GM19351 (cell line): ENCODE data around the gene RAB44.
"Not testable (repeated sequence)": the region's sequence is repeated elsewhere in the genome, so short reads cannot be mapped to it uniquely, and the experiment has no call there.

Source experiments
- ATAC-seq: cut with Tn5 transposase; IDR thresholded peaks from one replicate; pipeline ENCODE4 v1.9.1; 2021; ENCODE audit warnings: mild to moderate bottlenecking, moderate library complexity; ENCODE audit not compliant: unreplicated experiment

The RAB44 gene

DNA sequence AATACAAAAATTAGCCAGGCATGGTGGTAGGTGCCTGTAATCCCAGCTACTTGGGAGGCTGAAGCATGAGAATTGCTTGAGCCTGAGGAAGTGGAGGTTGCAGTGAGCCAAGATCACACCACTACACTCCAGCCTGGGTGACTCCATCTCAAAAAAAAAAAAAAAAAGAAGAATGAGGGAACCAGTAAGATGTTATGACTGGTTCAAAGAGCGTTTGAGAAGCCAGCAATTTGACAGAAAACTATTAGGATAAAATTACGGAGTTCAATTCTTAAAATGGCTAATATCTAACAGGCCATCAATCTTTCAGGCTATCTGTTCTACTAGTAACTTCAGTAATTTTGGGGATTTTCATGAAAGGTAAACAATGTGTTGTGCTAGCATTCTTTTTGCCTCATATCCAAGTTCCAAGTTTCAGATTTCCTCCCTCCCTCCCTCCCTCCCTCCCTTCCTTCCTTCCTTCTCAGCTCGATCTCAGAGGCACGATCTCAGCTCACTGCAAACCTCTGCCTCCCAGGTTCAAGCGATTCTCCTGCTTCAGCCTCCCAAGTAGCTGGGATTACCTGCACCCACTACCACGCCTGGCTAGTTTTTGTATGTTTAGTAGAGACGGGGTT is 7.4 kb downstream of the RAB44 start:
- not testable (repeated sequence) for ATAC-seq

DNA sequence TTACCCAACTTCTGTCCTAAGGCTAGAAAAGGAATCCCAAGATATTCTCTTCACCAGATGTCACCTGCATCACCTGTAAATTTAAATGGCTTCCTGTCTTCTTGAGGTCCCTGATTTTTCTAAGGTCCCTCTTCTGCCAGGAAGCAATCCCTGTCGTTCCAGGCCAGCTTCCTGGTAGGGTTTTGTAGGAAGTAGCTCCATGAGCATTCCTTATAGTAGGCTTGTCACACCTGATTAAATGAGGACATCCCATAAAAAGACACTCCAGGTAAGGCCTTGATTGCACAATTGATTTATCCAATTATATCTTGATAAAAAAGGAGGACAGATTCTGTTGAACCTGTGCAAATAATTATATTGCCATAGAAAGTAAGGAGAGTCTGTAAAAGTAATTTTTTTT is 8.7 kb downstream of the RAB44 start:
- no peak for ATAC-seq

DNA sequence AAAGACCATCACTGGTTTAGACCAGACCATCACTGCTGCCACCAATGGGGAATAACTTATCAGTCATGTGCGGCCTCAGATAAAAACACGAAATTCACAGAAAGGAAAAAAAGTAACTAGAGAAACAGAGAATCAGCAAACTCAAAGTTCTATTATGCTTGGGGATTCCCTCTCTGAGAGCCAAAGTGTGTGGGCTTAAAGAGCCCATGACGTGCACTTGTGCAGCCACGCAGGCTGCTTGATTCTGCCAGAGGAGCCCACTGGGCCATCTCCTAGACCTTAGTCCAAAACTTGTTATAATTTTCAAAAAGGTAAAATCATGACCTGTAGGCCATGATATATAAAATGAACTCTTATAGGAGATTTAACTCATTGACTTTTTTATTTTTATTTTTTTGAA is 15.2 kb downstream of the RAB44 start:
- ATAC-seq = no peak

DNA sequence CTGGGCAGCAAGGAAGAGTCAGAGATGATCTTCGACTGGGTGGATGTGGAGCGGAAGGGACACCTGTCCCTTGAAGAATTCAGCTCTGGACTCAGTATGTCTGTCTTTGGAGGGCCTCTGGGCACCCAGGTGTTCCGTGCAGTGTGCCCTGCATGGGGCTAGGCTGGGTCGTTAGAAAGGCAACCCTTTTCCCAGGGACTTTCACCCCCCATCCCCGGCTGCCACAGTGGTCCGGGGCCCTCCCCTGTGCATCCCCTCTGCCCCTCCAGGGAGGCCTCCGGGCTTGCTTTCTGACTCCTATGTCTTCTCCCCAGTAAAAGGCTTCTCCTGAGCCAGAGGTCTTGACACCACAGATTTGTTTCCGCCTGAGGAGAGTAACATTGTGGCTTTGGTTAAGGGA is 16.2 kb downstream of the RAB44 start:
- no peak for ATAC-seq

DNA sequence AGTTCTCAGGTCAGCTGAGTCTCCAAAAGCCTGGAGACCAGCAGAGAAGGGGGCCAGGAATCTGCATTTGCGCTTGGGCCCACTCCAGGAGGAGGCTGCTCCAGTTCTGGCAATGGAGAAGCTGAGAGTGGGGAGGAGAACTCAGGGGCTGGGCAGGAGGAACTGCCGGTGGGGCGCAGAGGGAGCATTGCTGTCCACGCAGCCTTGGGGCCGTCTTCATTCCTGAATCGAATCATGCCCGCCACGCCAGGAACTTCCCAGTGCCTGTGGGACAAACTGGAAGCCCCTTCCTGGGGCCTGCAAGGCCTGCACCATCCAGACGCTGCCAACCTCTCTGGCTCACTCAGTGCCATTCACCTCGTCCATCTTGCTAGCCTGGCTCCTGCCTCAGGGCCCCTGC is 16.9 kb downstream of the RAB44 start:
- ATAC-seq = no peak

DNA sequence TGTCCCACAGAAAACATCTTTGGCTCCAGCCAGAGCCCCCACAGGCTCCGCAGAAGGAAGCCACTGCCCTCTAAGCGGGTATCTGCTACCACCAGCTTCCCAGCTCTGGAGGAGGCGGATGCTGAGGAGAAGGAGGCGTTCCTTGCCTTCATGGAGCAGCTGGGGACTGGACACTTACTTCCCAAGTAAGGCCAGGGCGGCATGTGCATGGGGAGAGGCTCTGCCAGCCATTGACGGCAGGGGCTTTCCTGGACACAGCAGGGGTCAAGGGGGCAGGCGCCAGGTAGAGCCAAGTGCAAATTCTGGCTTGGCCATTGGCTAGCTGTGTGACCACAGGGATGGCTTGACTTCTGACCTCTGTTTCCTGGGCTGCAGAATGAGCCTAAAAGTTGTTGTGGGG is 17.8 kb downstream of the RAB44 start:
- no peak for ATAC-seq

DNA sequence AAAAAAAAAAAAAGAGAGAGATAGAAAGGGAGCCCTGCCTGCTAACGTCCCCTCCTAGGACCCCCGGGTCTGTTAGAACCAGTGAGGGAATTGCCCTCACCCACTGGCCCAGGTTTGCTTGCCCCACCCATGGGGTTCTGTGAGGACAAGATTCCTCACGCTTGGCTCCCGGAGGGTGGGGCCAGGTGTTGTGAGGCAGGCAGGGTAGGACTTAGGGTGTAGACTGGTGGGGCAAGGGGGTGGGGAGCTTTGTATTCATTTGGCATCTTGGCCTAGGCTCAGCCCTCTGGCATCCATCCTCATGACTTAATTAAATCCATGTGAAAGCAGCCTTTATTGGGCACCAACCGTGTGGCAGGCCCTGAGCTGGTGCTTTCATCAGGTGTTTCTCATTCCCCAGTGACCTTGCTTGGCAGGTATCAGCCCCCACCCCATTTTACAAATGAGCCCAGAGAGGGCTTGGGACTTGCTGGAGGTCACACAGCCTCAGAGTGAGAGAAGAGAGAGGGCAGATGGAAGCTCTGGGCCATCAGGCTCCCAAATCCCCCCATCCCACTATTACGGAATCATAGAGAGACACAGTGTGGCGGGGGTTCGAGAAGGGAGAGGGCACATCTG is 19.0 kb downstream of the RAB44 start:
- no peak for ATAC-seq

DNA sequence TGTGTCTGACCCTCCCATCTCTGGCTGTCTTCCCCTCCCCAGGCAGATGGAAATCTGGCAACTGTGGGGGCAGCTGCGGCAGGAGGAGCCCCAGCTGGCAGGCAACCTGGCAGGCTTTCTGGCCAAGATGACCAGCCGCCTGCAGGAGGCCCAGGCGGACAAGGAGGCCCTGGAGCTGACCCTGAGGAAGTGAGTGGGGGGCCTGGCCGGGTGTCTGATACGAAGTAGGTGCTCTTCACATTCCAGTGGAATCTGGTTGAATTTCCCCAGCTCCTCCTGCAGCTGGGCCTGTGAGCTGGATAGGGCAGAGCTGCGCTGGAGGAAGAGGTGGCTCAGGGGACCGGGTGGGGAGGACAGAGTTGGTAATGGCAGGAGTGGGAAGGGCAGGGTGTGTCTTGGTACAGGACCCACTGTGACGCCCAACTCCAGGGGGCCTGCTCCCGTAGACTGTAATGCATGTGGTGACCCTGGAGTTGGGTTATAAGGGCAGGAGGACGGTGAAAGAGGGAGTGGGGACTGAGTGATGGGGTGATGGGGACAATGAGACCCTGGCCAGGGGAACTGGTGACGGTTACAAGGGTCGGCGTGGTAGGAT is 19.7 kb downstream of the RAB44 start:
- no peak for ATAC-seq

DNA sequence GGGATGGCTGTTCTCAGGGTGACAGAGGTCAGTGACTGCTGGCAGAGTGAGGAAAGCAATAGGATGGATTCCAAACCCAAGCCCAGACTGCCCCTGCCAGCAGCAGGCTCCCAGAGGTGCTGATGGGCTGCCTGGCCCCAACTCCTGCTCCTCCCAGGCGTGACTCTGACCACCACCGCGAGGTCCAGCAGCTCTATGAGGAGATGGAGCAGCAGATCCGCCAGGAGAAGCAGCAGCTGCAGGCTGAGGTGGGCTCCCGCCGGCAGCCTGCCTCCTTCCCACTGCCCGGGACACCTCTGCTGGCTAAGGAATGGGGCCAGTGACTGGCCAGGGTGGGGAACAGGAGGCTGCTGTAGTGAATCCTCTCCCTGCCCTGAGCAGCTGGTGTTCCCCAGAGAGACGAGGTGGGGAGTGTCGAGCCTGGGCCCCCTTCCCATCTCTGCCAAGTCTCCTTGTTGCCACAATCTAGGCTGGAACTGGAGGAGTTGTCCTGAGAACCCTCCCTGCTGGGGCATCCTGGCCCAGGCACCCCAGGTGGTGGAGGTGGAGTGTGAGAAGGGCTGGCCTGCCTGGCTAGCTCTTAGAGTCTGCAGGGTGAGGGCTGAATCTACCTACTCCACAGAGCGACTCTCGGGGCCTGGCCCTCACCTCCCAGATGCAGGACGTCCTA is 20.4 kb downstream of the RAB44 start:
- ATAC-seq = no peak

DNA sequence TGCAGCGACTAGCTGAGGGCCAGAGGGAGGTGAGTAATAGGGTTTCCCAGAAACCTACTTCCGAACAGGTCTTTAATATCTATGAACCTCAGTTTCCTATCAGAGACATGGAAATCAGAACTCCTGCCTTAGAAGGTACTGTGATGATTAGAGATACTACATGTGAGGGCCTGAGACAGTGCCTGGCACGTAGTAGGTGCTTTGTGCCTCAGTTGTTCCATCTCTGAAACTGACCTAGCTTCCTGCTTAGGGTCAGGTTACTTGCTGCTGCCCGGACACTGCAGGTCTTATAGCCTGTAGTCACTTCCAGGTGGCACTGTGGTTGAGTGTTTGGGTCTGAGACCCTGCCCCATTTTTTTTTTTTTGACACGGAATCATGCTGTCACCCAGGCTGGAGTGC is 20.9 kb downstream of the RAB44 start:
- no peak for ATAC-seq

DNA sequence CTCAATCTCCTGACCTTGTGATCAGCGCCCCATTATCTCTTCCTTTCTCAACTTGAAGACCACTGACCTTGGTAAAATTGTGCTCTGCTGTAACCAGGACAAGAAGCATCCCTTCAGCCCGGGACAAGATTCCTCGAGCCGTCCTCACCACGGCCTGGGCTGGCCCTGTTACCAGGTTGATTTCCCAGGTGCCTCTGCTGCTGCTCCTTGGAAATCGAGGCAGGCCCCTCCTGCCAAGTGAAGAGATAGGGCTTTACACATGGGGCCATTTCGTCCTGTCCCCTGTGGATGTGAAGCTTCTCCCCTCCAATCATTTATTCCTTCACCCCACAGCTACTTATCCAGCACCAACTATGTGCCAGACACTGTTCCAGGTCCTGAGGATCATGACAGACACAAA is 21.5 kb downstream of the RAB44 start:
- no peak for ATAC-seq

DNA sequence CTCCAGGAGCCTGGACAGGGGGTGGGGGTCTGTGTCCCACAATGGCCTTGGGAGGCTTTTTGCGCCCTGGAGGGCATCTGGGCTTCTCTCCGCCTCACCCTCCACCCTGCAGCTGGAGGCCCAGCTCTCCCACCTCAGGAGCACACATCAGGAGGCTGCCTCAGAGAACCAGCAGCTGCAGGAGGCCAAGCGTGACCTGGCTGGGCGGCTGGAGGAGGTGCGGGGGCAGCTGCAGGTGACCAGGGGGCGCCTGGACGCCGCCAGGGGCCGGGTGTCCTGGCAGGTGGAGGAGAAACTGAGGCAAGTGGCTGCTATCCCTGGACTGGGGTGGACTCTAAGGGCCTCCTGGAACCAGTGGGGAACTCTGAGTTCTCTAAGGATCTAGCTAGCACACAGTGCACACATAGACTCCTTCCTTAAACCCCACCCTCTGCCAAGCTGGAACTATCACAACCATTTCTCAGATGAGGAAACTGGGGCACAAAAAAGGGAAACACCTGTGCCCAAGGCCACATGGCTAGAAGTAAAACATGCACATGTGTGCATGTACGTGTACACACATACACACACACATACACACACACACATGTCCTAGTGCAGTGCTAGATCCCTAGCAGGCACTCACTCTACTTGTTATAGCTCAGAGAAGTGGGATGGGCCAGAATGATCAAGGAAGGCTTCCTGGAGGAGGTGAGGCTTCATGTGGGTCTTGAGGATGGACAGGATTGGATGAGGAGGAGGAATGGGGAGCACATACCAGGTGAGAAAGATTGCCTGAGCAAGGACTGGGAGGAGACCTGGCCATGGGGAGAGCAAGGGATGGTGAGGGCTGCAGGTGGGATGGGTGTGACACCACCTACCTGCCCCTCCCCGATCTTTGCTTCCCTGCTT is 22.9 kb downstream of the RAB44 start:
- ATAC-seq = no peak

DNA sequence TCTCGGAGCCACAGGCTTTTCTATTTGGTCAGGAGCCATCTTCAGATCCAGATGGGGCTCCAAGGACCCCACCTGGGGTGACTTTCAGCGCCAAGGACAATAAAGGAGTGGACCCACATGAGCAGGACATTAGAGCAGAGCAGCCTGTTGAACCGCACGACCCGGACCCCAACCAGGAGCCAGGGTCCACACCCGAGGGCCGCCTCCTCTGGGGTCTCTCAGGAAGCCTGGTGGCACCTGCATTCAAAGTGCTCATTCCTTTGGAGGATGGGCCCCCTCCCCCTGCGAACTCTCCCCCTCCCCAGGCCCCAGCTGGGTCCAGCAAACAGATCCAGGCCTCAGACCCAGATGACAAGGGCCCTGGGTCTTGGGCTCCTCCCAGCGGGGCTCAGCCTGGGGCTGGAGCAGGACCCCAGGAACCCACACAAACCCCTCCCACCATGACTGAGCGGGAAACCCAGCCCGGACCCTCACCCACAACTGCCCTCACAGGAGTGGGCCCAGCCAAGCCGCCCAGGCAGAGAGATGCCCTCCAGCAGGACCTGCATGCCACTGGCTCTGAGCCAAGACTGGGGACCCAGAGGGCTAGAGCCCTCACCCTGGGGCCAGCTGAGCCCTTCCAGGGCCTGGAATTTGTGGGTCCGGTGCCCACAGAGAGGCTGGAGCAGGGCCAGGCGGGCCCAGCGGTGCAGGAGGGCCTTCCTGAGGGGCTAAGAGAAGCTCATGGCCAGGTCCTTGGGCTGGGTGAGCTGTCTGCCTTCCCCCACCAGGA is 23.9 kb downstream of the RAB44 start:
- no peak for ATAC-seq

DNA sequence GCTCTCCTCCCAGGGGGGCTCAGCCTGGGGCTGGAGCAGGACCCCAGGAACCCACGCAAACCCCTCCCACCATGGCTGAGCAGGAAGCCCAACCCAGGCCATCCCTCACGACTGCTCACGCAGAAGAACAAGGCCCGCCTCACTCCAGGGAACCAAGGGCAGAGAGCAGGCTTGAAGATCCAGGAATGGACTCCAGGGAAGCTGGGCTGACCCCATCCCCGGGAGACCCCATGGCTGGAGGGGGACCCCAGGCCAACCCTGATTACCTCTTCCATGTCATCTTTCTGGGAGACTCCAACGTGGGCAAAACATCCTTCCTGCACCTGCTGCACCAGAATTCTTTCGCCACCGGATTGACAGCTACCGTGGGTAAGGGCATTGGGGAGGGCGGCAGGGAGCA is 24.7 kb downstream of the RAB44 start:
- ATAC-seq = no peak

DNA sequence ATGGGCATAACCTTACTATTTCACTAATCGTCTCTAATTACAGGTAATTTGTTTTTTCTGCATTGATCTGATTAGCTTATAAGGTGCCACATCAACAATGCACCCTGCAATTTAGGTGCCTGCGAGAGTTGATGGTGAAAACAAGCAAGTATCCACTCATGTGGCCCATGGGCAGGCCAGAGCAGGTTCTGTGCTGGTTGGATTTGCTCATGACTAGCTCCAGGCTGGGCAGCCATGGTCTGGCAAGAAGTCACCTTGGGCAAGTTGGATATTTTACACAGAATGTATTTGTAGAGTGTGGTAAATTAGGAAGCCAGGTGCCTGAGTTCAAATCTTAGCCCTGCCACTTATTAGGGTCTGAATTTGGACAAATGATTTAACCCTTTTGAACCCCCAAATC is 25.3 kb downstream of the RAB44 start:
- no peak for ATAC-seq

DNA sequence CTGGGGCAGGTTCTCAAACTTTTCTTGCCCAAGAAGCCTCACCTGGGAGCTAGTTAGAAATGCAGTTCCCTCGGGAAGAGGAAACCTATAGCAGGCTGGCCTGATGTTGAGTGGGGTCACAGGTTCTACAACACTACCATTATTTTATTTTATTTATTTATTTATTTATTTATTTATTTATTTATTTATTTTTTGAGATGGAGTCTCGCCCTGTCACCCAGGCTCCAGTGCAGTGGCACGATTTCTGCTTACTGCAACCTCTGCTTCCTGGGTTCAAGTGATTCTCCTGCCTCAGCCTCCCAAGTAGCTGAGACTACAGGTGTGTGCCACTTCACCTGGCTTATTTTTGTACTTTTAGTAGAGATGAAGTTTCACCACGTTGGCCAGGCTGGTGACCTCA is 26.4 kb downstream of the RAB44 start:
- not testable (repeated sequence) for ATAC-seq

DNA sequence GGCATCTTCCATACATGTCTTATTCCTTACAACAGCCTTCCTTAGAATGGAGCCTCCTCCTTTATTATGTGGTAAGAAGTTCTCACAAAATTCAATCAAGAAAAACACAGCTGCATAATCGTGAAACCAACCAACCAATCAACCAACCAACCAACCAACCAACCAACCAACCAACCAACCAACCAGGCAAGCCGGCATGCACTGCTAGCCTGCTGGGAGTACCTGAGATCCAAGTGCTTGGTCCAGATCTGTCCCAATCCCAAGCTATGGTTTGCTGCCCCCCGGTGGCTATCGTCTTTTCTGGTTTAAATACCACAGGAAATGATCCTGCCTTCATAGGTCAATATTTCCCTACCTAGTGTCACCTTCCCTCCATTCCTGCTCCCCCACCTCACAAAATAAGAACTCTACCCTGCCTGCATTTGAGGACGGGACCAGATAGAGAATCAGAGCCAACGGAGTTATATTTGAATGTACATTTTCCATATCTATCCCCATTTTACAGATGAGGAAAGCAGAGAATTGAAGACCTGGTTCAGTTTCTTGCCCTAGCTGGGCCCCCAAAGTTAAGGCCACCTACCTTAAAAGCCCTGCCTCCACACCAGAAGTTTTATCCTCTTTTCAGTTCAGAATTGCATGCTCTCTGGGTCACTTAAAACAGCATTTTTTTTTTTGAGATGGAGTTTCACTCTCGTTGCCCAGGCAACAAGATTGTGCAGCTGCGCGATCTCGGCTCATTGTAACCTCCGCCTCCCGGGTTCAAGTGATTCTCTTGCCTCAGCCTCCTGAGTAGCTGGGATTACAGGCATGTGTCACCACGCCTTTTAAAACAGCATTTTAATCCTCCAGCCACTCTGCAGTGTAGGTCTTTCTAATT is 27.1 kb downstream of the RAB44 start:
- no peak for ATAC-seq

DNA sequence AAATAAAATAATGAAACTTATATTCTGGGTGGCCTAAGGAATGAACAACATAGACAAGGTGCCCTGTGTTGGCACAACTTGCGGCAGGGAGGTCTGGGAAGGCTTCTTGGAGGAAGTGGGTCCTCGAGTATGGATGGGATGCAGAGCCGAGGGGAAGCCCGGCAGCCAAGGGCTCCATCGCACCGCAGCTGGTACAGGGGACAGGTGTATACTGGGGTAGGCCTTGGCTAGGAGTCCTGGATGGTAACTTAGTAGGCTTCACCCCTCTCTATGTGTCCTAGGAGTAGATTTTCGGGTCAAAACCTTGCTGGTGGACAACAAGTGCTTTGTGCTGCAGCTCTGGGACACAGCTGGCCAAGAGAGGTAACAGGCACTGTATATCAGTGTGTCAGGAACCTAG is 28.0 kb downstream of the RAB44 start:
- no peak for ATAC-seq

DNA sequence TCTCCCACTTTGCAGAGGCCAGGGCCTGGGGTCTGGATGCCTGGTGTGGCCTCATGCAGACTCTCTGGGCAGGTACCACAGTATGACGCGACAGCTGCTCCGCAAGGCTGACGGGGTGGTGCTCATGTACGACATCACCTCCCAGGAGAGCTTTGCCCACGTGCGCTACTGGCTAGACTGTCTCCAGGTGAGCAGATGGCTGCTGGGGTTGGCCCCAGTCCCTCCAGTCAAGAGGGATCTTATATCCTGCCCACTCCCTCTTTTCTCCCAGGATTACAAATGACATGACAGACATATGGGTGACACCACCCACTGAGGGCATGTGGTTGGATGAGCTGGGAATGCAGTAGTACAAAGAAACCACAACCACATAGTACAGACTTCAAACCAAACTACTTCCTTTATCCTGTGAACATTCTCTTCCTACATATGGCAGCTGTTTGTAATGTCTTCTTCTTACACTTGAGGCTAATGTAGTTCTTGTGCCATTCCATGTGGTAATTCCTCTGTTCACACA is 29.9 kb downstream of the RAB44 start:
- no peak for ATAC-seq
